NCI-H2227 (cell line): Measurements from ENCODE around the gene POGK.
"Not testable (repeated sequence)": the region's sequence is repeated elsewhere in the genome, so short reads cannot be mapped to it uniquely, and the experiment has no call there.

Experiments used
- DNase-seq: peaks from one replicate; lab custom pipeline; 2025; ENCODE audit not compliant: unreplicated experiment; lab: John Stamatoyannopoulos, UW

Gene POGK

DNA sequence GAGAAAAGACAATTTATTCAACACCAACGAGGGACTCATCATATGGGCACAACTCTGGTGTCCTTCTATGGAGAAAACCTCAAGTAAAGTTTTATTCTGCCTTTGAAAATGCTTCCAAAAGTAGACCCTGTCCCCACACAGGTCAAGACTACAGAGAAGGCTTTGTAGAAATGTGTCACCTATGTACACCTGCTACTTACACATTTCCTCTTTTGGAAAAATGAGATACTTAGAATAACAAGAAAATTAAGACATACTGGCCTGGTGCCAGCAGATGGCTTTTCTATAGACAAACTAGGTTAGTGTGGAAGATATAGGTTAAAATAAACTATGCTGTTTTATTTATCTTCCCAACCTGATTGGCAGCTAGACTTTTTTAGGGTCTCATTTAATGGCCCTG is 13.6 kb downstream of the POGK start:
- no peak for DNase-seq

DNA sequence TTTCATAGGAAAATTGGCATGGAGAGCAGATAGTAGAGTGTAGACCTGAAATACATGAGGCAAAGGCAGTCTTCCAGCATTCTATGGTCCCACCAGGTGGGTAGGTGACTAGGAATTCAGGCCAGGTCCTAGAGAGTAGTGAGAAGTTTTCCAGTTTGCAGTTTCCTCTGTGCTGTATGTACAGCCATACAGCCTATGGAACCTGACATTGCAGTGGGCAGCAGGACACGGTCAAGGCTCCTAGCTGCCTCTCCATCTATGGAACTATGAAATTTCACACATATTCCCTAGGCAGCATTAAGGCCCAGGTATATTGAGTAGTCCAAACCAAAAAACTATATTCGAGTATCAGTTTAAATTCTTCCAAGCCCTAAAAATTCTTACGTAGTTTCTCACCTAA is 16.3 kb downstream of the POGK start:
- no peak for DNase-seq

DNA sequence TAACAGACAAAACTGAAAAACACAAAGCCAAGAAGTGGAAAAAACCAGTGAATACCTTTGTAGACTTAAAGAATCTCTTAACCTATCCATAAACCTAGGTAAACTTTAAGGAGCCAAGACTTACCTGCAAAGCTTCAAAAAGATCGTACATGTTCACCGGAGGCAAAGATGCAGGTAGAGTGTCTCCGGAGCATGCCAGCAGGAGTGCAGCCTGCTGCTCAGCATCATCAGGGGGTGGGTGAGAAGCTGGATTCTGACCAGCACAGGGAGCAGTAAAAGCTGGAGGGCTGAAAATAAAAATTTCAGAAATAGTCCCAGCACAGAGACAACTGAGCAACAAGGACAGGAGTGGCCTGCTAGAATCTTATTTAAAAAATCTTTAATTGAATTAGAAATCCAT is 18.7 kb downstream of the POGK start:
- DNase-seq, result no peak

DNA sequence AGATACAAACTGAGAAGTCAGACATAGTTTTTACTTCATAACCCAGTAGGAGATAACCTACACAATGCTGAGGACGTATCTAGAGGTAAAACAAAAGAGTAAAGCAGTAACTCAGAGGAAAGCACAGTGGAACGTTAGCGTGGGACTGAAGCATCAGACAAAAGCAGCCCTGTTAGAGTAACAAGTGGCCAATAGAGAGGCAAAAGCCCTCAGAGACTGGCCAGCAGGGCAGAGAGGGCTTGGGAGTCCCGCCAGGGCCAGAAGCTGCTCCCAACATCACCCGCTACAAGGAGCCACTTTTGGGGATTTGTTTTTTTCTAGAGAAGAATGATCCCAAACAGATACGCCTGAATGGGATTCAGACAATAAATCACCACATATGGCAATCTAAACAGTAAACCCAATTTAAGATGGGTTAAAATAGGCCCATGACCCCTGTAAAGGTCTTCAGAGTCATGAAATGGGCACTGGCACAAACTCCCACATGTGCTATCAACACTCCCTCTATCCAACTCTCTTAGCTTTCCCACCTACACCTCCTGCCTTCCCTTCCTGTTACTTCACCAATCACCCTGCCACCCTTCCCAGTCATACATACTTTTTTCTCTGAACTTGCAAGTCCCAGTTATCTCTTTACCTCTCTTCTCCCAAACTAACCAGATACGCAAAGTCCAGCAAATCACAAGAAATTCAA is 19.6 kb downstream of the POGK start:
- no peak for DNase-seq

DNA sequence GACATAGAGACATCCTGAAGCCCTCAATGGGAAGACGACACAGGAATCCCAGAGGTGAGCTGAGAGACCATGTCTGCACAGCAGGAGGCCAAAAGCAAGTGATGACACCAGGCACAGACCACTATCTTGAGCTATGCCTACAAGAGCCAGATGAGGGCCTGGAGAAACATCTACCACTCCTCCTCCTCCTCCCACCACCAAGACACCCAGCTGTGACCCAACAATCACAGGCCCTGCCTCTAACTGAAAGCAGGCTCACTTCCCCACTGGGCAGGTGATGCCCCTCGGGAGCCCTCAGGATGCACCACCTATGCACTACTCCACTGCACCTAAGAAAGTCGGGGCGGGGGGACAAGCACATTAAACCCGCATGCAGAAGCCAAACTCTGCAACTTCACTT is 20.3 kb downstream of the POGK start:
- no peak for DNase-seq

DNA sequence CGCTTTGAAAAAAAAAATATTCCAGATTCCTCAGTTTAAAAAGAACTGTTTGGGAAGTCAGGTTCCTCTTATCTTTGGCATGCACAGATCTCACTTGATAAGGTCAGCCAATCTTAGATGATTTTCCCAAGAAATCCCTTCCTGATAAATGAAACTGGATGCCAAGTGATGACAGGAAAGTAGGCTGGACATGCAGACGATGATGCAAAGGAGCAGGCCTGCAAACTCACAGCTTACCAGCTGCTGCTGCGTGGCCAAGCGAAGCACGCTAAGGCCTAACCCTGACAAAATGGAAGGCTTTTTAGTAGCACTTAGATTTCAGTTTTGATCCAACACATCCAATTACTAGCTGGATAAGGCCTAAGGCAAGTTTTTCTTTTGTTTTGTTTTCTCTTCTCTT is 26.7 kb downstream of the POGK start:
- DNase-seq, result no peak

DNA sequence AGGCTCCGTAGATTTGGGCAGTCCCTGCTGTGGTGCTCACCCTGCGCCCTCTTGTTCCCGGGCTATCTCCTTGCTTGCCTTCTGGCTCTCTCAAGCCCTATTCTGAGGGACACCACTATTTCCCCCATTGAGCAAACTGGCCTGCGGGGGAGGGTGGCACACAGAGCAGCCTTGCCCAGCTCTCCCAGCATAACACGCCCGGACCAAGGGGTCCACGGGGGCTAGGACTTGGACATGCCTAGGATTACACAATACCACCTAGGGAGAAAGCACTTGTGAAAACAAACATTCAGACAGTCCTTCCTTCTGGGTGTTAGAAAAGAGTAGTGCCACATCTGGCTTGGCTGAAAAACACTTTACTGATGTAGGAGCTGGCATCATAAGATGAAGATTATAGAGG is 29.4 kb downstream of the POGK start:
- DNase-seq, result no peak

DNA sequence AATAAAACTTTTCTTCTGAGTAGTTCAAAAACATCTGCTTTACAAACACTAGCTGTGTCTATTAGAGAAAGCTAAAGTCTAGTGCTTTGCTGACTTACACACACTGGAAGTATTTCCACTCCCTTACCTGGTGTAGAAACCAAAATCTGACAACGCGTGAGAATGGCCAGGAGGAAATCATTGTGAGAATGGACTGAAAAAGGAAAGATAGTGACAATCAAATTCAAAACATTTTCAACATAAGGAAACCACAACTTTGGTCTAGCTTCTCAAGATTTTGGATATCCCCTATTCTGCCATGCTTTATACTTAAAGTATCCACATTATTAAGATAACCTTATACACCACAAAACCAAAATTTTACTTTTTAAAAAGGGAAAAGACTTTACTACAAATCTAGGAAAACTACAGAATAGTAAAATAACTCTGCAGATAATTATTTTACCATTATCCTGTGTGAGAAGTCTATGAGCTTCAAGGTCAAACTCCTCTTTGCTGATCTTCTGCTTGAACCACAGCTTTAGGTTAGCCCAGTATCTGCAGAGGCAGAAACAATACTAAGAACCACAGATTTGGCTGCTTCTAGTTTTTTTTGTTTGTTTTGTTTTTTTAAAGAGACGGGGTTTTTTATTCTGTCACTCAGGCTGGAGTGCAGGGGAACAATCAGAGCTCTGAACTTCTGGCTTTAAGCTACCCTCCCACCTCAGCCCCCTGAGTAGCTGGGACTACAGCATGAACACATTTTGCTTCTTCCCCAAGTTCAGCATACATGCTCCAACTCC is 30.2 kb downstream of the POGK start:
- no peak for DNase-seq

DNA sequence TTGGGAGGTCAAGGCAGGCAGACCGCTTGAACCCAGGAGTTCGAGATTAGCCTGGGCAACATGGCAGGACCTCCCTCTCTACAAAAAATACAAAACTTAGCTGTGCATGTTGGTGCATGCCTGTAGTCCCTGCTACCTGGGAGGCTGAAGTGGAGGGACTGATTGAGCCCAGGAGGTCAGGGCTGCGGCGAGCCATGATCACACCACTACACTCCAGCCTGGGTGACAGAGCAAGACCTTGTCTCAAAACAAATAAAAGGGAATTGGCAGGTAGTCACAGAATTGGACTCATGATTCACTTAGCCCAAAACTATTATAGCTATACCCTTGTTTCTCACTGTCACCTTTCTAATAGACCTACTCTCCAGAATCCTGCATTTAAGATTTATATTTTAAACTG is 31.3 kb downstream of the POGK start:
- DNase-seq, result no peak

DNA sequence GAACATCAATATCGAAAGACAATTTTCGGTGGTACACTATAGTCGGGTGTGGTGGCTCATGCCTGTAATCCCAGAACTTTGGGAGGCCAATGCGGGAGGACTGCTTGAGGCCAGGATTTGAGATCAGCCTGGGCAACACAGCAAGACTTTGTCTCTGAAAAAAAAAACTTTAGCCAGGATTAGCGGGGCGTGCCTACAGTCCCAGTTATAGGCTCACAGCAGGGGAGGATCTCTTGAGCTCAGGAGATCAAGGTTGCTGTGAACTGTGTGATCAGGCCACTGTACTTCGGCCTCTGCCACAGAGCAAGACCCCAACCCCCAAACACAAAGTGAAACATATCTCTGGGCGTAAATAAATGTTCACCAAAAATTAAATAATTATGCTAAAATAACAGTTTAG is 35.2 kb downstream of the POGK start:
- DNase-seq, result no peak

DNA sequence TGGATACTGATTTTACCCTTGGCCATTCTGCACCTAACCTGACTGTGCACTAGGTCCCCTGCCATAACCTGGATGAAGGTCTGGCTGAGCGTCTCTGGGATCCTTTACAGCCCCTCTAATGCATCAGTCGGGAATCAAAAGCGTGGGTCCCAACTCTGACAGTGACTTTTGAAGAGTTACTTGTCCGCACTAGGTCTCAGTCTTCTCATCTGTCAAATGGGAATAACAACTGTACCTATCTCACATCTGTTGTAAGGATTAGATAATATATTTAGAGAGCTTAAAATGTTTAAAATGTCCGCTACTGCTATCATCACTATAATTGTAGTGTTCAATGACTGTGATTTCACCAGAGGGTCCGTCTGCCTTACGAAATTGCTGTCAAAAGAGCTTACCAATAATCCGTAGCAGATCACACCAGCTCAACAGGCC is 36.0 kb downstream of the POGK start:
- DNase-seq, result peak; percentile 48

DNA sequence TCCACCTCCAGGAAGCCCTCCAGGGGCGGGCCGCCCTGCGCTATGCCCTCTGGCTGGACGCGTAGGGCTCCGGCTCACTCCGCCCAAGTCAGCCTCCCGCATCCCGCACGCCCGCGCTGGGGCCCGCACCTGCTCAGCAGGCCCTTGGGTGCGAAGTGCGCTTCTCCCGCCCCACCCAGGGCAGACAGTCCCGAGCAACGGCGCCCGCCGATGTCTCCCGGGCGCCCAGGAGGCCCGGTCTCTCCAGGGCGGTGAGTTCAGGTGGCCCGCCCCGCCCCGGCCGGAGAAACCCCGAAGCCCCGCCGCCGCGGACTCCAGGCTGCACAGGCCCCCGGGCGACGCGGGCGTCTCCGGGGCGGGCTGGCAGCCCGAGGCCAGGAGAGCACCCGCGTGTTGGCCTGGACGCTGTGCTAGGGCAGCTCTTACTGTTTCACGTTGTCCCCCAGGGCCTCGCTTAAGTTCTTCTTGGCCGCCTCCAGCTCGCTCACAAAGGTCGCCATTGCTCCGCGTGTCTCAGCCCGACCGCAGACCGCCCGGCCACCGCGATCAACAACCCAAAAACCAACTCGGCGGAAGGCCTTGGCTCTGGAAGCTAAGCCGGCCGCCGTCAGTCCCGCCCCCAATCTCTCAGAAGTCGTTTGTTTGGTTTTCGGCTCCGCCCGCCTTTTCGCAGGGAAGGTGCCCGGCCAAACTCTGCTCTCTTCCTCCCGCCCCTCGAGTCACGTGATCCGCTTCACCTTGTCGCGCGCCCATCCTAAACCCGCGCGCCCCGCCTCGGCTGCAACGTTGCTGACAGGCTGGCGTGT is 36.7 kb downstream of the POGK start, which contains the start of gene TADA1:
Gene TADA1 (minus strand): TSS at position 531 of the 806 bp plus-strand sequence. CDS start 31 bp downstream, at position 500.
- DNase-seq, result peak; percentile 99

DNA sequence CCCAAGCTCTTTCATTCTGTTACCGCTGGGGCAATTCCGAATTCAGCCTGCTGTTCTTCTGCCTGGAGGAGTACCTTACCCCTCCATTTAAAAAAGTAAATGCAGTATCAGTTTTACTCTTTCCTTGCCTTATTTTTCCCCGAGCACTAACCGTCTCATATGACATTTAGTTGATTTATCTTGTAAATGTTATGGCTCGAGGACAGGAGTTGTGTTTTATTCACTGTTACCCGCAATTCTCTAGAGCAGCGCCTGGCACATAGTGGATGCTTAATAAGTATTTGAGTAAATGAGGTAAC is 37.2 kb downstream of the POGK start:
- no peak for DNase-seq

DNA sequence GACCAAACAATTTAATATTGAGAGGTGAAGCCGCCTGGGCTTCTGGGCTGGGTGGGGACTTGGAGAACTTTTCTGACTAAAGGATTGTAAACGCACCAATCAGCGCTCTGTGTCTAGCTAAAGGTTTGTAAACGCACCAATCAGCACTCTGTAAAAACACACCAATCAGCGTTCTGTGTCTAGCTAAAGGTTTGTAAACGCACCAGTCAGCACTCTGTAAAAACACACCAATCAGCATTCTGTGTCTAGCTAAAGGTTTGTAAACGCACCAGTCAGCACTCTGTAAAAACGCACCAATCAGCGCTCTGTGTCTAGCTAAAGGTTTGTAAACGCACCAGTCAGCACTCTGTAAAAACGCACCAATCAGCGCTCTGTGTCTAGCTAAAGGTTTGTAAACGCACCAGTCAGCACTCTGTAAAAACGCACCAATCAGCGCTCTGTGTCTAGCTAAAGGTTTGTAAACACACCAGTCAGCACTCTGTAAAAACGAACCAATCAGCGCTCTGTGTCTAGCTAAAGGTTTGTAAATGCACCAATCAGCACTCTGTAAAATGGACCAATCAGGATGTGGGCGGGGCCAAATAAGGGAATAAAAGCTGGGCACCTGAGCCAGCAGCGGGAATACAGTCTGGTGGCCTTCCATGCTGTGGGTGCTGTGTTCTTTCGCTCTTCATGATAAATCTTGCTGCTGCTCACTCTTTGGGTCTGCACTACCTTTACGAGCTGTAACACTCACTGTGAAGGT is 39.1 kb downstream of the POGK start:
- DNase-seq, result not testable (repeated sequence)

DNA sequence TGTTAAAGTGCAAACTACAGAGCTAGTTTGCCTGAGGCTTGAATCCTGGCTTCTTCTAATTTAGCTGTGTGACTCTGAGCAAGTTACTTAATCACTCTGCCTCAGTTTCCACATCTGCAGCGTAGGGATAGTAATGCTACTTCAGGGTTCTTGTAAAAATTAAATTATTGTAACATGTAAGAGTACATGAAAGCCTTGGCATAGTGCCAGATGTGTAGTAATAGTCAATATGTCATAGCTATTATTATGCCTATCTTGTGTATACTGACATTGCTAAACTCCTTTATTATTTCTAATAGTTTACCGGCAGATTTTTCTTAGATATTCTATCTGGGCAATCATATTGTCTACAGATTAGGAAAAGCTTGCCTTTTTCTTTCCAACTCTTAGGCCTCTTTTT is 43.6 kb downstream of the POGK start:
- no peak for DNase-seq

DNA sequence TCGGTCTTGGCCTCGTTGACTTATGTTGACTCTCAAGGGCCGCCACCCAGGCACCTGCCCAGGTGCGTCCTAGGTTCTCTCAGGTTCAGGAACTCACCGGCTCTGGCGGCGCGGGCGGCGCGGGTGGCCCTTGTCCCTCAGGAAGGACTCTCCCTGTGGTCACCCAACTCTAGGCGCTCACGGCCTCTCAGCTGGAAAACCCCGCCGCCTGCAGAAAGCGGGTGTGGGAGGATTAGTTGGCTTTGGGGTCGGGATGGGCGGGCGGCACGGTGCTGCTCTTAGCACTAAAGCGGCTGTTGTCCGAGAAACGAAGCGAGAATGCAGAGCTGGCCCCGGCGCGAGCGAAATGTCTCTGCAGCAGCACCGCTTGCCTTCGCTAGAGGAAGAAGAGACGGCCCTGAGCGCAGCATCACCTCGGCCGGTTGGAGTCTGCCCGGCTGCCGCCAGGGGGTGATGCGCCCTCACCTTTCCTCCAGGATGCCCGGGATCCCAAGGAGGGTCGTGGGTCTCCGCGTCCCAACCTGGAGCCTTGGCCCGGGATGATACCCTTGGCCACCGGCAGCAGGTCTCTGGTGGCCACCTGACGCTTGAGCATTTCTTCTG is 44.9 kb downstream of the POGK start:
- peak; percentile 75 for DNase-seq

DNA sequence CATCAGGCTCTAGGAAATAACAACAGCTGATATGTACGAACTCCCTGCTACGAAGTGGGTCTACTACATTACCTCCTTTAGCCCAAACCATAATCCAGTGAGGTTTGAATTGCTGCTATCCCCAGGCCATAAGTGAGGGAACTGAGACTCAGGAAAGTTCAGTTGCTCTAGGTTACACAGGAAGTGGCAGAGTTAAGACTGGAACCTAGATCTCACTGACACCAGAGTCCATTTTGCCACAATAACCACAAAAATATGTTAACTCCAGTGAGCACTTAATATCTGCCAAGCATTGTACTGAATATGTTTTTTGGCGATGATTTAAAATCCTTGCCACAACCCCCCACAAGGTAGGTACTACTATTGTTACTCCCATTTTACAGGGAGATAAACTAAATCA is 45.7 kb downstream of the POGK start:
- DNase-seq, result no peak

DNA sequence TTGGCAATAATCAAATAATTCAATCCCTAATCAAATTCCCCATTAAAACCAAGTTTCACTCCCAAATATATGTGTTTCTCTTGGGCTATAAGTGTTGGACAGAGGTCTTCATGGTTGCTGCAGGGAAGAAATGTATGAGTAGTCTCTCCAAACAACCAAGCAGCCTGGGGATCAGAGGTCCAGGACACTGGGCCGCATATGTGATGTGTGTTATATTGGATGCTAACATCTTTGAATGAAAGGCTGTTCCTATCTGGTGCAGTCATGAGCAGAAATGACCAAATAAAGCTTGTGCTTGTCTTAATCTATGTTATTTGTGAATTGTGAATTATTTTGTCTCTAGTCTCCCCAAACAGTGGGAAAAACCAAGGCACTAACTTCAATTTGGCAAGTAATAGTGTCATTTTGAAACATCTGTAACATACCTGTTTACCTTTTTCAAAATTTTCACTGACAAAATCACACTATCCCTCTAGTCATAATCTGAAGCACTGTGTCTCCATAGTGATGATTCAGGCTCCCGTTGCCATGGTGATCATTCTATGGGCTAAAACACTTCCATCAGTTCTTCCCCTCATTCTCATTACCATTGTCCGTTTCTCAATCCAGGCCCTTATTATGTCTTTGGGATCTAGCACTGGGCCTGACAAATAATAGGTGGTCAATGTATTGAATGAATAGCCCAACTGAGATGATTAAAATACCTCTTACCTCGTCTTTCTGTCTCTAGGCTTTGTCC is 49.3 kb downstream of the POGK start:
- peak; percentile 76 for DNase-seq

DNA sequence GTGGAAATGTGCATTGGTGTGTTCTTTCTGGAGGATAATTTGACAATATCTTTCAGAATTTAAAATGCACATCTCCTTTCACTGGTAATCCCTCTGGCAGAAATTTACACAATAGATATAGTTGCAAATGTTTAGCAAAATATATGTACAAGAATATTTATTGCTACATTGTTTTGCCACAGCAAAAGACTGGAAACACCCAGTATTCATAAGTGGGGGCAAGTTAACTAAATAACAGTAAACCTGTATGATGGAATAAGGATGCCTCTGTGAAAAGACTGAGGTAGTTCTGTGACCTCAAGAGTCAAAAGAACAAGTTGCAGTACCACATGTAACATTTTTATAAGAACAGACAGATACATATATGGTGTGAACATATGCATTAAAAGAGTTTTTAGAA is 50.5 kb downstream of the POGK start:
- DNase-seq, result no peak

DNA sequence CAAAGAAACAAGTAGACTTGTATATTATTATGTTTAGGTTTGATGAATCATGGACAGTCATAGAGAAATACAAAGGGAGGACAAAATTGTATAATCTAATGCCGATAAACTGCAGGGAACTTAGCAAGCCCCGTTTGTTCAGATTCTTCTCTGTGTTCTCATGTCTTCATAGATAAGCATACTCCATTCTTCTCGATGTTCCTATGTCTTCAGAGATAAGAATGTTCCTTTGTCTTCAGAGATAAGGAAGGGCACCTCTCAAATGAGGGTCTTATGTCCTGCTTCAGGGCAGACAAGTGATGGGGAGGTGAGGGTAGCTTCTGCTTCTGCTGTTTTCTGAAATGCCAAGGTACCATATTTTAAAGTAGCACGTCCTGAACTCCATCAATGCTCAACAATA is 56.5 kb downstream of the POGK start:
- no peak for DNase-seq
